ENCODE results near the gene ACAN.

Gene ACAN

DNA sequence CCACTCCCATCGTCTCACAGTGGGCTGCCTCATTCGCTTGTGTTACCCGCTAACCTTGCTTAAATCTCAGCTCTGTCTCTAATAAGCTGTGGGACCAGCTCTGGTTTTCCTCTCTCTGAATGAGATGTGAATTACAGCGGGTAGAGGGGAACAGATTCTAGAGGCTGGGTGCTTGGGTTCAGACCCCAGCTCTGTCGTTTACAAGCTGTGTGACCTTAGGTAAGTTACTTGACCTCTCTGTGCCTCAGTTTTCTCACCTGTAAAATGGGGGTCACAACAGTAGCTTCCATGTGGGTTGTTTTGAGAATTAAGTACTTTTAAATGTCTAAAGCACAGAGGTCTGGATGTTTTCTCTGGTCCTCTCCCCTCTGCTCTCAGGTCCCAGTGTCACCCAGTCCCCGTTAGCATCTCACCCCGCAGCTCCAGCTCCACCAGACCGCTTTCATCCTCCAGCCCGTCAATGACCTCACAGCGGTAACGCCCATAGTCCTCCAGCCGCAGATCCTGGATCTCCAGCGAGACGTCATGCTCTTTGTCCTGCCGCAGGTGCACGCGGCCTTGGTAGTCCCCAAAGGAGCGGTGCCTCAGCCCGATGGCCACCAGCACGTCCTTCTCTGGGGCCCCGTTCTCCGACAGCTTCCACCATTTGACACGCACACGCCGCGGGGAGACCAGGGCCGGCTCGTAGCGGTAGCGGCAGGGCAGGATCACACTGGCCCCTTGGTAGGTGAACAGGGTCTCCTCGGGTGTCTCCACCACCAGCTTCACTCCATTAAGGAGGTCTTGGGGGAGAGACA, 77.9 kb downstream of the ACAN start:
- DNase-seq = no peak

DNA sequence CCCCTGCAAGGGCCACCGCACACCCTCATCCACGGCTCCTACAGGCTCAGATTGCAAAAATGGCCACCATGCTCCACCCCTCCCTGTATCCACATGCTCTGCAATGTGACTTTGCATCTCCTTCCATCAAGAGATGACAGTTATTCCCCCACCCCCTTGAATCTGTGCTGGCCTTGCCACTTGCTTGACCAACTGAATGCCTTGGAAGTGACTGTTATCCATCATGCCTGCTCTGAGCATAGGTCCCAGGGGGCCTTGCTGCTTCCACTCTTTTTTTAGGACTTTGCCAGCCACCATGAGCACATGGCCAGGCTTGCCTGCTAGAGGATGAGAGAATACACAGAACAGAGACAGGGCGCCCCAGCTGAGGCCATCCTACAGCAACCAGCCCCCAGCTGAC, 78.5 kb downstream of the ACAN start:
- DNase-seq = no peak

DNA sequence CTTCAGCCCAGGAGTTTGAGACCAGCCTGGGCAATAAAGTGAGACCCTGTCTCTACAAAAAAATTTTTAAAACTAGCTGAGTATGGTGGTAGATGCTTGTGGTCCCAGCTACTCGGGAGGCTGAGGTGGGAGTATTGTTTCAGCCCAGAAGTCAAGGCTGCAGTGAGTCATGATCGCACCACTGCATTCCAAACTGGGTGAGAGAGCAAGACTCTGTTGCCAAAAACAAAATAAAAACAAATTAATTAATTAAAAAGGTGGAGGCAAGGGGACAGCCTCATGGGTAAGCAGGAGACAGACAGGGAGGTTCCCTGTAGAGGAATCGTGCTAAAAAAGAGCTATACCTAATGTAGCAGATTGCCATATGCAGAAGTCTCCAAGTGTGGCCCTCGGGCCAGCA, 79.5 kb downstream of the ACAN start:
- no peak for DNase-seq

DNA sequence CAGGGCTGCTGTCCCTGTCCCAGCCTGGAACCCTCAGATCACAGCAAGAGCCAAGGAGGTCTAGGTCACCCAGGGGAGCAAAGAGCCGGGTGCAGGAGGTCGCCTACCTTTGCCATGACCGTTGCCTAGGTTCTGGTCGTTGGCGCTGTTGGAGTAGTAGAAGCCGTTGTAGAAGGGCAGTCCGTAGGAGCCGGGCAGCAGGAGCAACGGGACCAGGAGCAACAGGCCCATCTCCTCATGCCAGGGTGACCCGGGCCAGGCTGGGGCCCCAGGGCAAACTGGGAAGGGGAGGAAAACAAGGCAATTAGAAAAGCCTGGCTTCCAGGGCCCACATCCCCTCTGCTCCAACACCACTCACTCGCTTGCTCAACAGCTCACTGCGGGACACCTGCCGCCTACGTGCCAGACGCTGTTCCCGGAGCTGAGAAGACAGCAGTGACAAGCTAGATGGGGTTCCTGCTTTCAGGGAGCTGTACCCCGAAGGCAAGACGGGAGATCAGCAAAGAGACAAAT, 83.9 kb downstream of the ACAN start:
- DNase-seq = no peak

DNA sequence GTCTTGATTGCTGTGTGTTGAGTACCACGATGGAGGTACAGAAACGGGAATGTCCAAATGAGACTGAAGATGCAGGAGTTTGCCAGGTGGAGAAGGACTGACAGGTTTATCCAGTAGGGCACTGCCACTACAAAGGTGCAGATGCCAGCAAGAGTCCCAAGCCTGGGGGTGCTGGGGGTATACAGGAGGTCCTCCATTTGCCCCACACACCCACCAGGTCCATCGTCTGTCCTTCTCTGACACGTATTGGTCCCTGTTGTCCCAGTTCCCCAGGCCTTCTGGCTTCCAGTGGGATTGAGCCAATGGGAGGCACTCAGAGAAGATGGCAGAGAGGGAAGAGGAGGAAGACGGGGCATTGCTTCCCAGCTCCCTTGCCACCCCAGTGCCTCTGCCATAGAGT, 85.5 kb downstream of the ACAN start:
- no peak for DNase-seq

DNA sequence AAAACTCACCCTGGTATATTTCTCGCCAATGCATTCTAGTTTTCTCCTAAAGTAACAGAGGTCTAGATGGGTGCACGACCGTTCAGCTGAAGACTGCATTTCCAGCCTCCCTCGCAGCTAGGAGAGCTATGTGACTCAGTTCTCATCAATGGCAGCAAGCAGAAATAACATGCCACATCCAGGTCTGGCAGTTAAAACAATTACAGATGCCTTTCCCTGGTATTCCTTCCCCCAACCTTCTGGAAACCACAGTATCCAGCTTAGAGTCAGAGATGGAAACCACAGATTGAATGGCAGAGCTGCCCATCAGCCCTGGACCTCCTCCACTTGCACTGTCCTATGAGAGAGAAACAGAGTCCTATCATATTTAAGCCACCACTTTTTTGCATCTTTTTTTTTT, 87.3 kb downstream of the ACAN start:
- no peak for DNase-seq

DNA sequence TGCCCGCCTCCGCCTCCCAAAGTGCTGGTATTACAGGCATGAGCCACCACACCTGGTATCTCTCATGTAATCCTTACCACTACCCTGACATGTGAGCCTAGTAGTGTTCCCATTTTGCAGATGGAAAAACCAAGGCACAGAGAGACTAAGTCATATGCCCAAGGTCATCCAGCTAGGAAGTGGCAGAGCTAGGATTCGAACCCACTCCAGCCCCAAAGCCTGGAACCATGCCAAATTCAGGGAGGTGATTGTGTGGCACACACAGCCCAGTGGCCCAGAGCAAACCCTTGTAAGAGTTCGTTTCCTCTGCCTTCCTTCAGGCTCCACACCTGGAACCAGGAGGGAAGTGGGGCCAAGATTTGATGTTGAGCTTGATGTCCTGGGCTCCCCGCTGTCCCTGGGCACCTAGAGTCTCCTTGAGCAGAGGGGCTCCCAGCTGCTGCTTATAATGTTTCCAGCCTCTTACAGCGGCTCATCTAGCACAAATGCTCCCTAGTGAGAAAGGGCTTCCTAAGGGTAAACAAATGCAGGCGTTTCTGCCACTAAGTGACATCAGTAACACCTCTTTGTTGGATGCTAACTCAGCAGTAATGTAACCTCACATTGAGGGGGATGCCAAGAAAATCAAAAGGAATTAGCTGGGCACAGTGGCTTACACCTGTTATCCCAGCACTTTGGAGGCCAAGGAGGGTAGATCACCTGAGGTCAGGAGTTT, 88.5 kb downstream of the ACAN start:
- no peak for DNase-seq

DNA sequence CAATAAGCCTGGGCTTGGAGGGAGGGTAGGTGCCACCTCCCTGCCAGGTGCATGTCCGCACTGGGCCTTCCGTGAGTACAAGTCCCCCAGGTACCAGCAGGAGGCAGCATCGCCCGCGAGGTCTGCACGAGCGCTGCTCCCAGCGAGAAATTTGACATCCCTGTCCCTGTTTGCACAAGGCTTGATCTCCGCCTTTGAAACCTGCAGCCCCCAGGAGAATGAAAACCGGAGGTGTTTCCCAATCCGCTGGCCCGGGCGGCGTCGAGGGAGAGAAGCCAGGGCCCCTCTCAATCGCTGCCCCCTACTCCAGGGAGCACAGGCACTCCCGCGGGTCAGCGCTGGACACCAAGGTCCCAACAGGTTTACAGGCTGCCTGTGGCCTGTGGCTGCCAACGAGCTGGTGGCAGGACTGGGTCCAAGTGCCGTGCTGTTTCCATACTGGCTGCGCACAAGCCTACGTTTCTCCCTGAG, 91.1 kb downstream of the ACAN start:
- DNase-seq = peak; percentile 93

DNA sequence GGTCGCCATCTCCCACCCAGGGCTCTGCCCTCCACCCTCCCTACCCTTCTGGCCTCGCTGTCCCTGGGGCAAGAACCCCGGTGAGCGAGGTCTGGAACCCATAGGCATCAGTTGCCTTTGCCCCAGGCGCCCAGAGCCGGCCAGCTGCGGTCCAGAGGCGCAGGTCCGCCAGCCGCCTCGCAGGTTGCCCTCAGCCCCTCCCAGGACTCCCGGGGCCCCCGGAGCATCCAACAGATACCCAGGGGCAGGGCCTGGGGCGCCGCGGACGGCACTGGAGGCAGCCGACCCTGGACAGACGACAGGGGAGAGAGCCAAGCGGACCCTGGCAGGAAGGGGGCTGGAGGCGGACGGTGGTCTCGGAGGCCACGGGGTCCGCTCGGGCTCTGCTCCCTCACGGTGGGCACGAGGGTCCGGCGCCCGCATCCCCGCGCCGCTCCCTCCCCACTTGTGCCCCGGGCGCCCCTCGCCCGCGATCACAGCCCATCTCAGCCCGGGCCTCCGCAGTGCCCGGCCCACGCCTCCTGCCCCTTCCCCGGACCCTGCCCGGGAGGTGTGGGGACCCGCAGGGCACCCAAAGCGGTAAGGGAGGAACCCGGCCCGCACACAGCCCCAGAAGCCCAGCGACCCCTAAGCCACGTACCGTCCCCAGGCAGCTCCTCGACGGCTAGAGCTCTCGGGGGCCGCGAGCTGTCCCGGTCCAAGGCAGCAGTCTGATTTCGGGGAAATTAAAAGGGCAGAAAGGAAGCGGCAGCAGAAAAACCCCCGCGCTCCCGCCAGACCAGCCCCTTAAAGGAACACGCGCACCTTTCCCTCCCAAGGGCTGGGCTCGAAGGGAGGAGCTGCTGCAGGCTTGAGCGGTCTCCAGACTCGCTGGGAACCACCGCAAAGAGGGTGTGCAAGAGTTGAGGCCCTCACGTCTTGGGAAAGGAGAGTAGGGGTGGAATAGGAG, 91.9 kb downstream of the ACAN start, which contains the start of gene HAPLN3:
TSS of gene HAPLN3 (minus strand) at position 726 of the 949 bp plus-strand sequence. CDS start 8,246 bp downstream, outside the sequence.
- peak; percentile 80 for DNase-seq

DNA sequence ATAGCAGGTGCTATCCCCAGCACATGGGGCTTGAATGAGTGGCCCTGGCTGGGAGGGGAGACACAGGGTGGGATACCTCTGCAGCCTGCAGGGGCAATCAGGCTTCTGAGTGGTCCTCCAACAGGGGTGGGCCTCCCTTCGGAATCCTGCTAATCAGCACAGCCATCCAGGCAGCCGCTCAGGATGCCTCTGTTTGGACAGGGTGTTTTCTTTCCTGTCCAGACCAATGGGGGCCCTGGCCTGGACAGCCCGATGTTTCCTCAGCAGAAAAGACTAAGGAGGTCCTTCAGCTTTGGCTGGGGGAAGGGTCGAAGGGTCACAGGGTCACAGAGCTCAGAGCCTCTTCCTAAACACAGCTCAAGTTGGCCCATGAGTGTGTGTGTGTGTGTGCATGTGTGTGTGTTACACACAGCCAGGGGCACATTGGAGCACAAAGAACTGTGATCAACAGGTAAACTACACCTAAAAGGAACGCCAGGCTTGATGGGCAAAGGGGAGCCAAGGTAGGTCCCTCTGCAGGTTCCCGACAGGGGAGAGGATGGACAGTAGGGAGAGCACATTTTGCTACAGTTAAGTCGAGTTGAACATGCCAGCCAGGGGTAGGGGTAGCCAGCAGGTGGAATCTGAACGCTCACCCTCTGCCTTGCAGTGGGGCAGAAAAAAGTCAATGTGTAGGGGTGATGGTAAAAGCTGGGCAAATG, 93.2 kb downstream of the ACAN start:
- DNase-seq = no peak

DNA sequence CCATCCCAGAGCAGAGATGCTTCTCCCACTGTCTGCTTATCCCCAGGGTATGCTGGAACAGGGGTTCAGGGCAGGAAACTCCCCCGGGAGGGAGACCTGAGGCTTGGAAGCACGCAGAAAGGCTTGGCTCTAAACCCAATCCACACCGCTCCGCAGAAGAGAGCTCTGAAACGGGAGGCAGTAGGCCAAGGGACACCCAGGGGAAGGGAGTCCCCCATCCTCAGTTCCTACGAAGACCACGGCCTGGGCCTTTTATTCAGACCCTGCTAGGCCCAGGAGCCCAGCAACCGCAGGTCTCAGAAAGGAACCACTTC, 93.9 kb downstream of the ACAN start:
- DNase-seq = no peak

DNA sequence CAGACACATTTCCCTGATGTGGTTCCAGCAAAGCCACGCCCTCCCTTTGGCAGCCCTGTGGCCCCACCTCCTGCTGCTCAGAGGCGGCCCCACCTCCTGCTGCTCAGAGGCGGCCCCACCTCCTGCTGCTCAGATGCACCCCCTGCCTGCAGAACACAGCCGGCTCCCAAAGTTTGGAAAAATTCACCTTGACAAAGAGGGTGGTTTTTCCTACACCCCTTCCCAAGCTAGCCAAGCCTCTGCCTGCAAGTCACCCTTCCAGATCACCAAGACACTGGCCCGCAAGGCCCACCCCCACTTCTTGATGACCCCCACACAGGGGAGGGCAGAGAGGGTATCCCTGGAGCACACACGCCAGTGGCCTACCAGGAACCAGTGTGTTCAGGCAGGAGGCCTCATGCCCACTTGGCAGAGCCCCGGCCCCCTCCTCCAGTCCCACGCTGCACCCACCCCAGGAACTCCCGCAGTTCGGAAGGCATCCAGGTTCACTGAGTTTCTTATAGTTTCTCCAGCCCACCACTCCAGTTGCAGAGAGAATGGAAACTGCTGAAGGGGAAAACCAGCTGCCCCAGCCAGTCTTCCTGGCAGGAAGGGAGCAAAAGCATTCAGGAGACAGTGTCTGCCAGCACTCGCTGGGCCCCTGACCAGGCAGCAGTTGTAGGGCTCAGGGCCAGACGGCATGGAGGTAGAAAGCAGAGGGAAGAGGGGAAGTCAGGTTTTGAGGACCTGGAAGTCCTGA, 94.4 kb downstream of the ACAN start:
- peak; percentile 86 for DNase-seq

DNA sequence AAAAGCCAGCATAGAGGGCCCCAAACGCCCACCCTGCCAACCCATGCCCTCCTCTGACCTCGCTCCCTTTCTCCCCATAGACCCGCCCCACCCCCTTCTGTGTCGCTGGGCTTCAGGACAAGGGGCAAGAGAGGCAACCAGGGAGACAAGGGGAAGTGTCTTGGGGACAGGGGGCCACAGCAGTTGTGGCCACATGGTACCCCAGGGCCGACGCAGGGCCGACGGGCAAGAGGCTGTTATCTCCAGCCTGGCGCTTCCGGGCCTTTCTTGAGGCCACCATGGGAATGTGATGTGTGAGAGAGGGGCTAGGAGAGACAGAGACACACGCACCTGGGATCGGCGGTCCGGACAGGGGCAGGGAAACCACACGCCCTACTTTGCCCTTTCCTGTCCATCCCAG, 95.5 kb downstream of the ACAN start:
- no peak for DNase-seq

DNA sequence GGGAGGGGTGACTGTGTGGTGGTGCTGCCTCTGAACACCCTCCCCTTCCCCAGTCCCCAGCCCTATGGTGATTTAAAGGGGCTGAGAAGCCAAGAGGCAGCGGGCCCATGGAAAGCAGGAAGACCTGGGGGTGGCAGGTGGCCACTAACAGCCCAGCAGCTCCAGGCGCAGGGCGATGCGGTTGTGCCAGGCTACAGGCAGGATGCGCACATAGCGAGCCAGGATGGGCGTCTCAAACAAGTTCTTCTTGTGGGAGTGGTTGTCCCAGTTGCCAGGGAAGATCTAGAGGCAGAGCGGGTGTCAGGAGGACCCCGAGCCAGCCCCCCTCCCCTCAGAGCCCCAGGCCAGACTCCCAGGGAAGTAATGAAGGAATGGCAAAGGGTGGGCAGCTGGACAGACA, 96.0 kb downstream of the ACAN start:
- no peak for DNase-seq

DNA sequence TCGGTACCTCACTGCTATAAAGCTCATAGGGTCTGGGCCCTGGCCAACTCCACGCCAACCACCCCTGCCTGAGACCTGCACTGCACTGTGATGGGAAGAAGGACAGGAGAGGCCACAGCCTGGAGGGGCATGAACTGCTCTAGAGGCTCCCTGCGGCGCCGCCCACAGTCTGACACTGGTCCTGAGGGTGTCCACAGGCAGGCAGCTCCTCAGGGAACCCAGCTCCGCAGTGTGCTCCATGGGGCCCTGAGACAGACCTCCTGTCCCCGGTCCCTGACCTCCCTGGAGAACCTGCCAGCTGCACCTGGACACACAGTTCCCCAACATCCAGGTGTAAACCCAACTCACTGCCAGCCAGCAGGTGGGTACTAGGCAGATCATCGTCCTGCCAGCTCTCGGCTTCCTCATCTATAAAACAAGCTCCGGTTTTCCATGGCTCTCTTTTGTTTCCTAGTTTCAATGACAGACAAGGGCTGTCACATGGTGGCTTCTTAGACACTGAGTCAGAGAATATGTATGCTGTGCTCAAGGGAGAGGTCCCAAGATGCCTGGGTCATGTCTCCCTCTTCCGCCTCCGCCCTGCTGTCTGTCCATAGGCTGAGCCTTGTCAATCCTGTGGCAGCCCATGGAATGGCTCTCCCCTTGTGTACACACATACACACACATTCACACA, 97.2 kb downstream of the ACAN start:
- no peak for DNase-seq

DNA sequence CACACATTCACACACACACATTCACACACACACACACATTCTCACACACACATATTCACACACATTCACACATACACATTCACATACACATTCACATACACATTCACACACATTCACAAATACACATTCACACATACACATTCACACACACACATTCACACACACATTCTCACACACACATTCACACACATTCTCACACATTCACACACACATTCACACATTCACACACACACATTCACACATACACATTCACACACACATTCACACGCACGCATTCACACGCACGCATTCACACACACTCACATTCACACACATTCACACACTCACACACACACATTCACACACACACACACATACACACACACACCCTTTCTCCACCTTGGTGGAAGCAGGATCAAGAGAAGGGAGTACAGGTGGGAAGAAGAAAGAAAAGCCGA, 97.8 kb downstream of the ACAN start:
- no peak for DNase-seq

DNA sequence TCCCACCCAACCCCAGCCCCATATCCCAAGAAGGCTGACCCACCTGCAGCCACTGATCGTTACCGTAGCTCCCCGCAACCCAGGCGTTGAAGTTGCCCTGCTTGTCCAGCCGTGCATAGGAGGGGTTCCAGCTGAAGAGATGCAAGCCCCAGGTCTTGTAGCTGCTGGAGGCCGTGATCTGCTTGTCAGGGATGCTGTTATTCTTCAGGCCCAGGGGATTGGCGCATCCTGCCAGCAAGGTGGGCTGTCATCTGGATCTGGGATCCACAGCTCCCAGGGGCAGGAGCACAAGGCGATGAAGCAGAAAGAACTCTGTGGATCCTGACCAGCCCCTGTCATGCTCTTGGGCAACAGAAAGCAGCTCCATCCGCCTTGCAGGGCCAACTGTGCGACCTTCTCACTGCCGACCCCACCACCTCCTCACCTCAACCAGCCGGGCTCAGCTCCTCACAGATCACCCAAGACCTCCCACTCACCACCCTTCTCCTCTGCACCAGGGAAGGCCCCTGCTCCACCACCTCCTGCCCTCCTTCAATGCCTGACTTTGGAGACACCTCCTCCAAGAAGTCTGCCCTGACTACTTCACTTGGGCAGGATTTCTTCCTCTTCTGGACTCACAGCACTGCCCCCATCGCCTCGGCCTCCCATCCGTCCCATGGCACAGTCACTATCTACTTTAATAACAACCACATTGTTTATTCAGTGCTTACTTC, 98.4 kb downstream of the ACAN start:
- no peak for DNase-seq

DNA sequence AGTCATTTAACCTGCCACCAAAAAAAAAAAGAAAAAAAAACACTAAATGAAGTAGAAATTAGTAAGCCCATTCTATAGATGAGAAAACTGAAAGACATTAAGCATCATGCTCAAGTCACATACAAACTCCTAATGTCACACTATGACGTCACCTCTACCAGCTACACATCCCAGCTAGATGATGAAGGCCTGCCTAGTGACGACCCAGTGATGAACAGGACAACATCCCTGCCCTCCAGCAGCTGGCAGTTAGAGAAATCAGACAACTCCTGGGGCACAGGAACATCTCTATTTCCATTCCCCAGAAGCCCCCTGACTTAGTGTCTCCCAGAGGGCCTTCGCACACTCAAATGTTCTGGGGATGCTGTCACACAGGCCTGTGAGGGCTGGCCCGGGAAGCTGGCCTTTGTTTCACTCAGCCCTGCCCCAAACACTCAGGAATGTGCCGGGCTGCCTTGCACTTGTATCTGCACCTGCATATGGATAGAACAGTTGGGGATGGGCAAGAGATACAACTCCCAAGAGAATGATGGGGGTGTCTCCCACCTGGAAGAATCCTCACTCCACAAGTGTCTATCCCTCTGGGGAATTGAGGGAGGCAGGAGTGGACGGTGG, 99.1 kb downstream of the ACAN start:
- DNase-seq = no peak

DNA sequence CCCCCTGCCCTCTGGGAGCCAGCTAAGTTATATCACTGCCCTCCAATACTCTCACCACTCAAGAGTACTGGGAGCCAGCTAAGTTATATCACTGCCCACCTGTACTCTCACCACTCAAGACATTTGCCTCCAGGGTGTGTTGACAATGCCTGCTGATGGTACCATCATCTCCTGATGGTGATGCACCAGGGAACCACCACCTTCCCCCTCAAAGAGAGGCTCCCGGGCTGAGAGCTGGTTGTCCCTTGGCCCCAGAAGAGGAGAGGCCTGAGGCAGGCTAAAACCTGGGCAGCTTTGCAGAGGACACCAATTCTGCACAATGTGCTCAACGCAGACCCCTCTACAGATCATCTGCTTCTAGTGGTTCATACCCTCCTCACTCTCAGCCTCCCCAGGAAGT, 99.6 kb downstream of the ACAN start:
- no peak for DNase-seq

DNA sequence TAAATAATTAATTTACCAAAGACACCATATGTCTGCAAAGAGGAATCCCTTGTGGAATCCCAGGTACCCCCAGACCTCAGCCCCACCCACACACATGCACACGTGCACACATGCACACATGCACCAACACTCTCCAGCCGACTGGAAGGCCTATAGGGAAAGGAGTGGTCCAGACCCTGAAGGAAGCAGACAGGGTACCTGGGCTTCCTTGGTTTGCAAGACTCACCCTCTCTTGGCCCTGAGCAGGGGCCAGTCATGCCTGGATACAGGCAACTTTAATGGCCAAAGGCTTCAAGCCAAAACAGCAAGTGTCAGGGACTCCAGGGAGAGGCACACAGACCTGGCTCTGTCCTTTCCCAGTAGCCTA, 101.0 kb downstream of the ACAN start:
- no peak for DNase-seq

All from stimulated activated CD8-positive, alpha-beta memory T cell treated with anti-CD3 and anti-CD28 coated beads, Interleukin-4, amount 100 ng/mL, for 48 hours (primary cell).